Neutrophil (primary cell): Measurements from ENCODE around the gene SPON1.

ENCODE experiments used
- H3K27ac ChIP-seq: fragments of 200-600 bp; sonication (generic); 2 replicates; pipeline ENCODE4 v1.5.1; 2016; ENCODE audit warnings: mild to moderate bottlenecking, moderate library complexity
- H3K27me3 ChIP-seq: fragments of 200-600 bp; sonication (generic); 2 replicates; pipeline ENCODE4 v1.6.0; 2016; ENCODE audit warnings: mild to moderate bottlenecking
- H3K36me3 ChIP-seq: fragments of 200-600 bp; sonication (generic); 2 replicates; pipeline ENCODE4 v1.5.1; 2017
- H3K4me1 ChIP-seq, 2 experiments: fragments of 200-600 bp in 1 of 2; sonication (generic) in 1 of 2; 1 replicate in 1 of 2; 2 replicates in 1 of 2; pipeline versions ENCODE4 v1.5.1 to v1.6.1; 2013 to 2016; ENCODE audit warnings: low read depth in 1 of 2, low read length in 1 of 2, mild to moderate bottlenecking in 1 of 2, moderate library complexity in 1 of 2; ENCODE audit not compliant: control insufficient read depth in 1 of 2, insufficient read depth in 1 of 2
- H3K4me3 ChIP-seq, 2 experiments: fragments of 200-600 bp in 1 of 2; sonication (generic) in 1 of 2; 1 replicate in 1 of 2; 2 replicates in 1 of 2; pipeline ENCODE4 v1.5.1; 2013 to 2016; ENCODE audit warnings: low read depth in 1 of 2, low read length in 1 of 2, mild to moderate bottlenecking in 1 of 2, moderate library complexity in 1 of 2
- H3K9me3 ChIP-seq: fragments of 200-600 bp; sonication (generic); 2 replicates; pipeline ENCODE4 v1.5.1; 2016
- CTCF ChIP-seq: fragments of 200-600 bp; sonication (generic); IDR thresholded peaks from 2 replicates; pipeline ENCODE4 v1.5.1; 2016; ENCODE audit warnings: antibody characterized with exemption

Gene SPON1

GRCh38 chr11:13993096-13993765 lies 30.7 kb downstream of the SPON1 start:
- no peak overlapping the region for H3K27ac ChIP-seq
- H3K9me3 ChIP-seq, result no peaks in the 10 kb centered on the region
- no peaks in the 10 kb centered on the region for H3K36me3 ChIP-seq
- no peak for TF ChIP-seq CTCF
- no peak overlapping the region for H3K4me3 ChIP-seq
- peaks cover 12% of the 10 kb centered on the region for H3K27me3 ChIP-seq
- H3K4me1 ChIP-seq, result no peaks in the 10 kb centered on the region

GRCh38 chr11:13997881-13998280 lies 35.4 kb downstream of the SPON1 start:
- Histone ChIP-seq H3K4me1 (no peaks in the 10 kb centered on the region), H3K36me3 (no peaks in the 10 kb centered on the region), H3K27me3 (peaks cover 11% of the 10 kb centered on the region), H3K9me3 (no peaks in the 10 kb centered on the region), H3K4me3 (no peak overlapping the region), H3K27ac (no peak overlapping the region)
- TF ChIP-seq CTCF, result no peak

GRCh38 chr11:13999704-14000103 lies 37.2 kb downstream of the SPON1 start:
- peaks cover 4% of the 10 kb centered on the region for H3K27me3 ChIP-seq
- H3K9me3 ChIP-seq, result no peaks in the 10 kb centered on the region
- H3K4me1 ChIP-seq, result no peaks in the 10 kb centered on the region
- TF ChIP-seq CTCF, result no peak
- H3K27ac ChIP-seq, result no peak overlapping the region
- H3K36me3 ChIP-seq, result no peaks in the 10 kb centered on the region
- H3K4me3 ChIP-seq, result no peak overlapping the region

- H3K27ac ChIP-seq, result no peak overlapping the region
- H3K4me3 ChIP-seq, result no peak overlapping the region
- no peaks in the 10 kb centered on the region for H3K36me3 ChIP-seq
- H3K4me1 ChIP-seq, result no peaks in the 10 kb centered on the region
- H3K9me3 ChIP-seq, result no peaks in the 10 kb centered on the region
- H3K27me3 ChIP-seq, result no peaks in the 10 kb centered on the region
- no peak for TF ChIP-seq CTCF
These were observed 39.1 kb downstream of the SPON1 start for GRCh38 chr11:14001597-14001996.

GRCh38 chr11:14007566-14007965 lies 45.0 kb downstream of the SPON1 start:
- no peak overlapping the region for H3K27ac ChIP-seq
- no peaks in the 10 kb centered on the region for H3K9me3 ChIP-seq
- no peak overlapping the region for H3K4me3 ChIP-seq
- H3K4me1 ChIP-seq, result no peaks in the 10 kb centered on the region
- H3K27me3 ChIP-seq, result no peaks in the 10 kb centered on the region
- H3K36me3 ChIP-seq, result no peaks in the 10 kb centered on the region
- no peak for TF ChIP-seq CTCF
